ENCODE measurements around the gene ACAT1. TPM values are rescaled to one million over a fixed set of nuclear protein-coding genes. Genes with fewer than 3 reads are reported as not detected.
"Not testable (repeated sequence)": the region's sequence is repeated elsewhere in the genome, so short reads cannot be mapped to it uniquely, and the experiment has no call there.

Gene ACAT1
- total and polyA plus RNA-seq, 4 donors: 74.1 to 112 (median 86.3) TPM

GRCh38 chr11:108135845-108136544 is 14.6 kb downstream of the ACAT1 start:
- Histone ChIP-seq H3K27ac (ENCODE audit: low read depth, low read length) (no peak overlapping the region), H3K9me3 (ENCODE audit: control insufficient read depth, insufficient read depth, low read length) (no peaks in the 10 kb centered on the region), H3K36me3 (ENCODE audit: control insufficient read depth, insufficient read depth, low read length) (peaks cover 22% of the 10 kb centered on the region), H3K4me3 (ENCODE audit: low read depth, low read length) (no peak overlapping the region), H3K27me3 (ENCODE audit: control insufficient read depth, insufficient read depth, low read length) (no peaks in the 10 kb centered on the region), H3K4me1 (ENCODE audit: control insufficient read depth, insufficient read depth, low read length) (no peaks in the 10 kb centered on the region)
- DNase-seq (ENCODE audit: low read depth in 4 of 6, low spot score in 6 of 6): no peak
- no CpG with 5 or more reads among the region's 2 CpGs for WGBS (ENCODE audit: insufficient coverage)

GRCh38 chr11:108137212-108137611 is 15.8 kb downstream of the ACAT1 start:
- 100% methylated on average over 1 of the region's 1 CpG for WGBS (ENCODE audit: insufficient coverage)
- Histone ChIP-seq H3K27ac (ENCODE audit: low read depth, low read length) (no peak overlapping the region), H3K36me3 (ENCODE audit: control insufficient read depth, insufficient read depth, low read length) (peaks cover 24% of the 10 kb centered on the region)

GRCh38 chr11:108142304-108142703 is 20.9 kb downstream of the ACAT1 start:
- no peak overlapping the region for H3K4me3 ChIP-seq (ENCODE audit: low read depth, low read length)
- H3K36me3 ChIP-seq (ENCODE audit: control insufficient read depth, insufficient read depth, low read length): peaks cover 29% of the 10 kb centered on the region
- no peaks in the 10 kb centered on the region for H3K4me1 ChIP-seq (ENCODE audit: control insufficient read depth, insufficient read depth, low read length)
- H3K27ac ChIP-seq (ENCODE audit: low read depth, low read length): no peak overlapping the region
- WGBS (ENCODE audit: insufficient coverage): 81% methylated on average over 7 of the region's 7 CpGs
- H3K27me3 ChIP-seq (ENCODE audit: control insufficient read depth, insufficient read depth, low read length): no peaks in the 10 kb centered on the region
- H3K9me3 ChIP-seq (ENCODE audit: control insufficient read depth, insufficient read depth, low read length): no peaks in the 10 kb centered on the region
- no peak for DNase-seq (ENCODE audit: low read depth in 4 of 6, low spot score in 6 of 6)

More at GRCh38 chr11:108137212-108137611, 15.8 kb downstream of the ACAT1 start:
- Histone ChIP-seq H3K4me3 (ENCODE audit: low read depth, low read length) (no peak overlapping the region), H3K9me3 (ENCODE audit: control insufficient read depth, insufficient read depth, low read length) (no peaks in the 10 kb centered on the region), H3K4me1 (ENCODE audit: control insufficient read depth, insufficient read depth, low read length) (no peaks in the 10 kb centered on the region), H3K27me3 (ENCODE audit: control insufficient read depth, insufficient read depth, low read length) (no peaks in the 10 kb centered on the region)
- DNase-seq (ENCODE audit: low read depth in 4 of 6, low spot score in 6 of 6): no peak

GRCh38 chr11:108144615-108145014 is 23.2 kb downstream of the ACAT1 start:
- Histone ChIP-seq H3K27ac (ENCODE audit: low read depth, low read length) (no peak overlapping the region), H3K4me3 (ENCODE audit: low read depth, low read length) (no peak overlapping the region), H3K27me3 (ENCODE audit: control insufficient read depth, insufficient read depth, low read length) (no peaks in the 10 kb centered on the region), H3K4me1 (ENCODE audit: control insufficient read depth, insufficient read depth, low read length) (no peaks in the 10 kb centered on the region), H3K9me3 (ENCODE audit: control insufficient read depth, insufficient read depth, low read length) (no peaks in the 10 kb centered on the region), H3K36me3 (ENCODE audit: control insufficient read depth, insufficient read depth, low read length) (peaks cover 30% of the 10 kb centered on the region)
- 87% methylated on average over 2 of the region's 3 CpGs for WGBS (ENCODE audit: insufficient coverage)
- DNase-seq (ENCODE audit: low read depth in 4 of 6, low spot score in 6 of 6): no peak

- Histone ChIP-seq H3K4me3 (ENCODE audit: low read depth, low read length) (no peak overlapping the region), H3K27me3 (ENCODE audit: control insufficient read depth, insufficient read depth, low read length) (no peaks in the 10 kb centered on the region), H3K4me1 (ENCODE audit: control insufficient read depth, insufficient read depth, low read length) (no peaks in the 10 kb centered on the region), H3K9me3 (ENCODE audit: control insufficient read depth, insufficient read depth, low read length) (no peaks in the 10 kb centered on the region), H3K27ac (ENCODE audit: low read depth, low read length) (no peak overlapping the region), H3K36me3 (ENCODE audit: control insufficient read depth, insufficient read depth, low read length) (peaks cover 35% of the 10 kb centered on the region)
- DNase-seq (ENCODE audit: low read depth in 4 of 6, low spot score in 6 of 6): no peak
- WGBS (ENCODE audit: insufficient coverage): 100% methylated on average over 1 of the region's 1 CpG
These were observed 25.8 kb downstream of the ACAT1 start for GRCh38 chr11:108147150-108147549.

- H3K36me3 ChIP-seq (ENCODE audit: control insufficient read depth, insufficient read depth, low read length): peaks cover 30% of the 10 kb centered on the region
- no peak overlapping the region for H3K4me3 ChIP-seq (ENCODE audit: low read depth, low read length)
- no CpG with 5 or more reads among the region's 3 CpGs for WGBS (ENCODE audit: insufficient coverage)
- H3K9me3 ChIP-seq (ENCODE audit: control insufficient read depth, insufficient read depth, low read length): no peaks in the 10 kb centered on the region
- H3K27ac ChIP-seq (ENCODE audit: low read depth, low read length): no peak overlapping the region
- no peaks in the 10 kb centered on the region for H3K27me3 ChIP-seq (ENCODE audit: control insufficient read depth, insufficient read depth, low read length)
- no peak for DNase-seq (ENCODE audit: low read depth in 4 of 6, low spot score in 6 of 6)
- no peaks in the 10 kb centered on the region for H3K4me1 ChIP-seq (ENCODE audit: control insufficient read depth, insufficient read depth, low read length)
These were observed 27.2 kb downstream of the ACAT1 start for GRCh38 chr11:108148556-108148955.

GRCh38 chr11:108154591-108154990 is 33.2 kb downstream of the ACAT1 start:
- Histone ChIP-seq H3K9me3 (ENCODE audit: control insufficient read depth, insufficient read depth, low read length) (no peaks in the 10 kb centered on the region), H3K27me3 (ENCODE audit: control insufficient read depth, insufficient read depth, low read length) (no peaks in the 10 kb centered on the region), H3K4me1 (ENCODE audit: control insufficient read depth, insufficient read depth, low read length) (no peaks in the 10 kb centered on the region), H3K27ac (ENCODE audit: low read depth, low read length) (no peak overlapping the region), H3K4me3 (ENCODE audit: low read depth, low read length) (no peak overlapping the region), H3K36me3 (ENCODE audit: control insufficient read depth, insufficient read depth, low read length) (peaks cover 16% of the 10 kb centered on the region)
- DNase-seq (ENCODE audit: low read depth in 4 of 6, low spot score in 6 of 6): no peak
- no CpG with 5 or more reads among the region's 2 CpGs for WGBS (ENCODE audit: insufficient coverage)

GRCh38 chr11:108160970-108161566 is 39.7 kb downstream of the ACAT1 start:
- H3K27ac ChIP-seq (ENCODE audit: low read depth, low read length): no peak overlapping the region
- H3K4me1 ChIP-seq (ENCODE audit: control insufficient read depth, insufficient read depth, low read length): no peaks in the 10 kb centered on the region
- H3K9me3 ChIP-seq (ENCODE audit: control insufficient read depth, insufficient read depth, low read length): no peaks in the 10 kb centered on the region
- 80% methylated on average over 2 of the region's 5 CpGs for WGBS (ENCODE audit: insufficient coverage)
- no peak overlapping the region for H3K4me3 ChIP-seq (ENCODE audit: low read depth, low read length)
- H3K36me3 ChIP-seq (ENCODE audit: control insufficient read depth, insufficient read depth, low read length): peaks cover 18% of the 10 kb centered on the region
- no peaks in the 10 kb centered on the region for H3K27me3 ChIP-seq (ENCODE audit: control insufficient read depth, insufficient read depth, low read length)
- DNase-seq (ENCODE audit: low read depth in 4 of 6, low spot score in 6 of 6): no peak

GRCh38 chr11:108162878-108163277 is 41.5 kb downstream of the ACAT1 start:
- H3K4me1 ChIP-seq (ENCODE audit: control insufficient read depth, insufficient read depth, low read length); H3K27me3 ChIP-seq (ENCODE audit: control insufficient read depth, insufficient read depth, low read length); H3K9me3 ChIP-seq (ENCODE audit: control insufficient read depth, insufficient read depth, low read length); DNase-seq (ENCODE audit: low read depth in 4 of 6, low spot score in 6 of 6); H3K4me3 ChIP-seq (ENCODE audit: low read depth, low read length); H3K27ac ChIP-seq (ENCODE audit: low read depth, low read length): not testable (repeated sequence)
- peaks cover 19% of the 10 kb centered on the region for H3K36me3 ChIP-seq (ENCODE audit: control insufficient read depth, insufficient read depth, low read length)
- WGBS (ENCODE audit: insufficient coverage): 100% methylated on average over 2 of the region's 6 CpGs

GRCh38 chr11:108167624-108168023 is 46.3 kb downstream of the ACAT1 start:
- no peak overlapping the region for H3K27ac ChIP-seq (ENCODE audit: low read depth, low read length)
- peaks cover 15% of the 10 kb centered on the region for H3K36me3 ChIP-seq (ENCODE audit: control insufficient read depth, insufficient read depth, low read length)
- no peaks in the 10 kb centered on the region for H3K27me3 ChIP-seq (ENCODE audit: control insufficient read depth, insufficient read depth, low read length)
- no peak for DNase-seq (ENCODE audit: low read depth in 4 of 6, low spot score in 6 of 6)
- H3K9me3 ChIP-seq (ENCODE audit: control insufficient read depth, insufficient read depth, low read length): no peaks in the 10 kb centered on the region
- H3K4me3 ChIP-seq (ENCODE audit: low read depth, low read length): no peak overlapping the region
- H3K4me1 ChIP-seq (ENCODE audit: control insufficient read depth, insufficient read depth, low read length): no peaks in the 10 kb centered on the region
